ENCODE results near the gene SNX1.

DNA sequence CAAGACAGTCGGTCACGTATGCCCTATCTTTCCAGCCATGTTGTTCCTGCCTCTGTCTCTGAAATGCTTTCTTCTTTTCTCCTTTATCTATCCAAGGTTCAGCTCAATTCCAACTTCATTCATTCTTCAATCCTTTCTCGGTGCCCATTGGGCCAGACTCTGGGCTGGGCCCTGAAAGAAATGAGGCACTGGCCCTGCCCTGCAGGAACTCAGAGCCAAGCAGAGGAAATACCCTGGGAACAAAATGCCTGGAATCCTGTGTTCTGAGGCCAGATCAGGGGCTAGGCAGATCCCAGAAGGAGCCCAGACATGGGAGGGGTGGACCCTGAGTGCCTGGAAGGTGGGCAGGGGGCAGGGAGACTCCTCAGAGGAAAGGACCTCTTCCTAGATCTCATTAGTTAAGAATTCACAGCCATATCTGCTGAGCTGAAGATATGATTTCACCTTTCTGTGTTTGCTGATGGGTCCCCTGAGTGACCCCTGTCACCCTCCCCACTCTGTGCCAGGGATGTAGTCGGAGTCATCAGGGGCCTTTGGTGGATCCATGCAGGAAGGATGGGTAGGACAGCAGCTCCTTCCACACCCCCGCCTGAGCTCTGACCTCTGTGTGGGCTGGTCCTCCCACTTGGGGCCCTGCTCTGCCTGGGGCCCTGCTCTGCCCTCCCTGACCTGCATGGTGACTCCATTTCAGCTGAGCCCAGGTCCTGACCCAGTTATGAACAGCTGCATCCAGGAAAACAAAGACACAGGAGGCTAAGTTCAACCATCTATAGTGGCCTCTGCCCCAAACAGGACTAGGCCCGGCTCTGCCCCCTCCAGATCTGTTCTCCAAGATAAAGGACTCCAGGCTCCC, 44.1 kb upstream of the SNX1 start:
- TF ChIP-seq CTCF (IDR thresholded peaks at IDR 0.05) (no peak), JUN (IDR thresholded peaks at IDR 0.05) (no peak), POLR2A (IDR thresholded peaks at IDR 0.05; ENCODE audit: low read length) (no peak), EP300 (IDR thresholded peaks at IDR 0.05) (no peak), FOXS1 (CRISPR knock-in tag; IDR thresholded peaks at IDR 0.05) (no peak), ZC3H11A (IDR thresholded peaks at IDR 0.05) (no peak), RCOR1 (IDR thresholded peaks at IDR 0.05; ENCODE audit: low read depth, low read length) (no peak), MYC (IDR thresholded peaks at IDR 0.05; ENCODE audit: borderline replicate concordance, low read length) (no peak), BCL3 (IDR thresholded peaks at IDR 0.05) (no peak), MAFK (IDR thresholded peaks at IDR 0.05; ENCODE audit: partially characterized antibody) (no peak), POLR2AphosphoS2 (conservative IDR thresholded peaks at IDR 0.05; ENCODE audit: low read length) (no peak), TP53 (CRISPR knock-in tag; IDR thresholded peaks at IDR 0.05) (no peak)
- TF ChIP-seq, protein P1, sequence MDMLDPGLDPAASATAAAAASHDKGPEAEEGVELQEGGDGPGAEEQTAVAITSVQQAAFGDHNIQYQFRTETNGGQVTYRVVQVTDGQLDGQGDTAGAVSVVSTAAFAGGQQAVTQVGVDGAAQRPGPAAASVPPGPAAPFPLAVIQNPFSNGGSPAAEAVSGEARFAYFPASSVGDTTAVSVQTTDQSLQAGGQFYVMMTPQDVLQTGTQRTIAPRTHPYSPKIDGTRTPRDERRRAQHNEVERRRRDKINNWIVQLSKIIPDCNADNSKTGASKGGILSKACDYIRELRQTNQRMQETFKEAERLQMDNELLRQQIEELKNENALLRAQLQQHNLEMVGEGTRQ (IDR thresholded peaks at IDR 0.05): no peak

Data from A549 (cell line).